Suprapubic skin (tissue), 4 donors: Measurements from ENCODE around the gene CUL9. TPM values are rescaled to one million over a fixed set of nuclear protein-coding genes. Genes with fewer than 3 reads are reported as not detected.

ENCODE experiments used
- DNase-seq, 2 donors: peaks; one replicate each; pipeline ENCODE4 v3.0.0-alpha.2; 2019; ENCODE audit warnings: low spot score in 2 of 2
- H3K27ac ChIP-seq: fragments of 200-600 bp; sonication (generic); one replicate; pipeline ENCODE4 v1.5.1; 2019
- H3K27me3 ChIP-seq: fragments of 200-600 bp; sonication (generic); one replicate; pipeline ENCODE4 v1.5.1; 2019
- H3K36me3 ChIP-seq: fragments of 200-600 bp; sonication (generic); one replicate; pipeline ENCODE4 v1.5.1; 2019
- H3K4me1 ChIP-seq: fragments of 200-600 bp; sonication (generic); one replicate; pipeline ENCODE4 v1.5.1; 2019
- H3K4me3 ChIP-seq: fragments of 200-600 bp; sonication (generic); one replicate; pipeline ENCODE4 v1.5.1; 2019; ENCODE audit warnings: mild to moderate bottlenecking
- H3K9me3 ChIP-seq: fragments of 200-600 bp; sonication (generic); one replicate; pipeline ENCODE4 v1.5.1; 2019
- EP300 ChIP-seq: sonication (generic); formaldehyde crosslinking; IDR thresholded peaks from one replicate; pipeline ENCODE4 v1.6.1; 2017; ENCODE audit warnings: antibody characterized with exemption
- POLR2A ChIP-seq, 2 donors: fragments of 450-650 bp; IDR thresholded peaks; one replicate each; pipeline ENCODE4 v1.6.1; 2017; ENCODE audit warnings: antibody characterized with exemption in 2 of 2, mild to moderate bottlenecking in 2 of 2, moderate library complexity in 2 of 2
- POLR2AphosphoS5 ChIP-seq, 3 donors: sonication (generic); formaldehyde crosslinking; IDR thresholded peaks; one replicate each; pipeline ENCODE4 v1.6.1; 2017; ENCODE audit warnings: antibody characterized with exemption in 3 of 3
- WGBS: methylation state at CpG from one replicate; pipeline ENCODE4 v1.1.5; 2018; 5-methylcytosine and 5-hydroxymethylcytosine counted together
- total RNA-seq, 4 donors: library from RNA; depleted of rRNA; stranded (reverse); fragments of >200 nt; gene quantifications; one replicate each; pipeline ENCODE4 v1.1.0, GENCODE V29; 2016
- TF ChIP-seq, protein P1 (sequence below), 2 donors: fragments of 200-600 bp in 1 of 2; fragments of 450-650 bp in 1 of 2; sonication (generic) in 1 of 2; IDR thresholded peaks; one replicate each; pipeline ENCODE4 v1.5.1; 2016 to 2019; ENCODE audit warnings: antibody characterized with exemption in 2 of 2, mild to moderate bottlenecking in 1 of 2, moderate library complexity in 1 of 2

The CUL9 gene
- total RNA-seq, 4 donors from 2014 or later: 51.8 to 130 (median 92.4) TPM

DNA sequence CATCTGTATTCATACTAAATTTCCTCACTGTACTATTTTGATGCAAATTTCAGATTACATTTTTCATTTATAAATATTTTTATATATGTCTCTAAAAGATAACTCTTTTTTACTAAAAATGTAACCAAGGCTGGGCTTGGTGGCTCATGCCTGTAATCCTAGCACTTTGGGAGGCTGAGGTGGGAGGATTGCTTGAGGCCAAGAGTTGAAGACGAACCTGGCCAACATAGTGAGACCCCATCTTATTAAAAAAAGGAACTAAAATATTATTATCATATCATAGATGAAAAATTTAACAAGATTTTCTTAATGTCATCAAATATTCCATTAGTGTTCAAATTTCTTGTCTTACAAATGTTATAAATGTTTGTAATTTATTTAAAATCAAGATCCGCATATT lies 53.8 kb downstream of the CUL9 start:
- TF ChIP-seq EP300 (no peak), POLR2AphosphoS5 (IDR thresholded peaks at IDR 0.05) (no peak), POLR2A (IDR thresholded peaks at IDR 0.05) (no peak)
- TF ChIP-seq, protein P1, sequence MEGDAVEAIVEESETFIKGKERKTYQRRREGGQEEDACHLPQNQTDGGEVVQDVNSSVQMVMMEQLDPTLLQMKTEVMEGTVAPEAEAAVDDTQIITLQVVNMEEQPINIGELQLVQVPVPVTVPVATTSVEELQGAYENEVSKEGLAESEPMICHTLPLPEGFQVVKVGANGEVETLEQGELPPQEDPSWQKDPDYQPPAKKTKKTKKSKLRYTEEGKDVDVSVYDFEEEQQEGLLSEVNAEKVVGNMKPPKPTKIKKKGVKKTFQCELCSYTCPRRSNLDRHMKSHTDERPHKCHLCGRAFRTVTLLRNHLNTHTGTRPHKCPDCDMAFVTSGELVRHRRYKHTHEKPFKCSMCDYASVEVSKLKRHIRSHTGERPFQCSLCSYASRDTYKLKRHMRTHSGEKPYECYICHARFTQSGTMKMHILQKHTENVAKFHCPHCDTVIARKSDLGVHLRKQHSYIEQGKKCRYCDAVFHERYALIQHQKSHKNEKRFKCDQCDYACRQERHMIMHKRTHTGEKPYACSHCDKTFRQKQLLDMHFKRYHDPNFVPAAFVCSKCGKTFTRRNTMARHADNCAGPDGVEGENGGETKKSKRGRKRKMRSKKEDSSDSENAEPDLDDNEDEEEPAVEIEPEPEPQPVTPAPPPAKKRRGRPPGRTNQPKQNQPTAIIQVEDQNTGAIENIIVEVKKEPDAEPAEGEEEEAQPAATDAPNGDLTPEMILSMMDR (IDR thresholded peaks at IDR 0.05): no peak
- WGBS: 86% methylated on average over 2 of the region's 2 CpGs
- Histone ChIP-seq H3K4me3 (no peak overlapping the region), H3K4me1 (no peaks in the 10 kb centered on the region), H3K36me3 (no peaks in the 10 kb centered on the region), H3K9me3 (no peaks in the 10 kb centered on the region), H3K27ac (no peak overlapping the region), H3K27me3 (peaks cover 18% of the 10 kb centered on the region)
- no peak for DNase-seq

GRCh38 chr6:43239054-43239453 lies 57.1 kb downstream of the CUL9 start:
- Histone ChIP-seq H3K4me3 (no peak overlapping the region), H3K36me3 (no peaks in the 10 kb centered on the region), H3K9me3 (no peaks in the 10 kb centered on the region), H3K27me3 (peaks cover 50% of the 10 kb centered on the region), H3K27ac (no peak overlapping the region), H3K4me1 (no peaks in the 10 kb centered on the region)
- 78% methylated on average over 2 of the region's 2 CpGs for WGBS
- DNase-seq: no peak
- TF ChIP-seq POLR2AphosphoS5 (IDR thresholded peaks at IDR 0.05) (no peak), POLR2A (IDR thresholded peaks at IDR 0.05) (no peak), EP300 (no peak)
- TF ChIP-seq, protein P1 (IDR thresholded peaks at IDR 0.05): no peak

DNA sequence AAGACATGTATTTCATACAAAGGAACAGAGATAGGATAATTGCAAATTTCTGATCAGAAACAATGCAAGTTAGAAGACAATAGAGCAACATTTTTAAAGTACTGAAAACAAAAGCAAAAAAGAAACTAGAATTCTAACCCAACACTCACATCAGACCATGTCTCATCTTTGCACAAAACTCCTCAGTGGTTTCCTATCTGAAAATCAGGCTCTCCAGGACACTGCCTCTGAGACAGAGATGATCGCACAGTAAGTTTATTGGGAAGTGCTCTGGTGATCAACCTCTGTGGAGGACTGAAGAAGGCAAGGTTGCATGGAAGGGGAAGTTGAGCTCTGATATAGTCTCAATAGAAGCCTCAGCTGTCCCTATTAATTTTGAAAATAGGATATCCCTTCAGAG lies 59.0 kb downstream of the CUL9 start:
- TF ChIP-seq POLR2A (IDR thresholded peaks at IDR 0.05) (no peak), EP300 (no peak), POLR2AphosphoS5 (IDR thresholded peaks at IDR 0.05) (no peak)
- TF ChIP-seq, protein P1 (IDR thresholded peaks at IDR 0.05): no peak
- H3K9me3 ChIP-seq: no peaks in the 10 kb centered on the region
- DNase-seq: no peak
- WGBS: 86% methylated on average over 1 of the region's 1 CpG
- peaks cover 66% of the 10 kb centered on the region for H3K27me3 ChIP-seq
- H3K4me1 ChIP-seq: no peaks in the 10 kb centered on the region
- H3K27ac ChIP-seq: no peak overlapping the region
- H3K36me3 ChIP-seq: no peaks in the 10 kb centered on the region
- no peak overlapping the region for H3K4me3 ChIP-seq

- DNase-seq: no peak
- Histone ChIP-seq H3K36me3 (no peaks in the 10 kb centered on the region), H3K9me3 (no peaks in the 10 kb centered on the region), H3K4me1 (no peaks in the 10 kb centered on the region), H3K27me3 (peaks cover 67% of the 10 kb centered on the region), H3K4me3 (no peak overlapping the region), H3K27ac (no peak overlapping the region)
- TF ChIP-seq EP300: no peak
- TF ChIP-seq, protein P1 (IDR thresholded peaks at IDR 0.05): no peak
- TF ChIP-seq POLR2AphosphoS5 (IDR thresholded peaks at IDR 0.05): no peak
- TF ChIP-seq POLR2A (IDR thresholded peaks at IDR 0.05): no peak
- 88% methylated on average over 2 of the region's 2 CpGs for WGBS
These were observed 59.5 kb downstream of the CUL9 start for GRCh38 chr6:43241446-43241845.

- no peak within 1 kb of the TSS for H3K27ac ChIP-seq
- peaks cover 14% of the 10 kb centered on the region for H3K4me1 ChIP-seq
- no peak for DNase-seq
- H3K4me3 ChIP-seq: no peak within 1 kb of the TSS
- H3K27me3 ChIP-seq: peaks cover 80% of the 10 kb centered on the region
- no peaks in the 10 kb centered on the region for H3K9me3 ChIP-seq
- 17% methylated on average over 19 of the region's 47 CpGs for WGBS
- TF ChIP-seq POLR2A (IDR thresholded peaks at IDR 0.05): no peak
- no peak for TF ChIP-seq POLR2AphosphoS5 (IDR thresholded peaks at IDR 0.05)
- TF ChIP-seq, protein P1 (IDR thresholded peaks at IDR 0.05): no peak
- no peak for TF ChIP-seq EP300
- no peaks in the 10 kb centered on the region for H3K36me3 ChIP-seq
These were observed 61.1 kb downstream of the CUL9 start, which contains the start of gene TTBK1 for GRCh38 chr6:43242908-43243663. Gene TTBK1 (plus strand): TSS chr6:43243481. CDS start chr6:43246661, 3,180 bp downstream.
